ENCODE data around the gene TDRD5. TPM values are rescaled to one million over a fixed set of nuclear protein-coding genes. Genes with fewer than 3 reads are reported as not detected.

TDRD5 gene
- total RNA-seq, 4 donors from 2014 or later, result 0.76 TPM; not detected in 3

GRCh38 chr1:179601093-179601492 is 9.5 kb downstream of the TDRD5 start:
- Histone ChIP-seq H3K4me3 (no peak overlapping the region), H3K36me3 (no peaks in the 10 kb centered on the region), H3K27me3 (no peaks in the 10 kb centered on the region), H3K9me3 (no peaks in the 10 kb centered on the region), H3K27ac (no peak overlapping the region), H3K4me1 (no peaks in the 10 kb centered on the region)
- intact Hi-C loops (cut with DNase I; ENCODE audit: low total_unique reads), result no loop called here
- DNase-seq, result no peak
- TF ChIP-seq CTCF (IDR thresholded peaks at IDR 0.05), result no peak
- no peak for TF ChIP-seq POLR2A (IDR thresholded peaks at IDR 0.05)

GRCh38 chr1:179612361-179612760 is 20.7 kb downstream of the TDRD5 start:
- H3K9me3 ChIP-seq, result no peaks in the 10 kb centered on the region
- no peaks in the 10 kb centered on the region for H3K27me3 ChIP-seq
- intact Hi-C loops (cut with DNase I; ENCODE audit: low total_unique reads), result no loop called here
- no peak overlapping the region for H3K4me3 ChIP-seq
- no peaks in the 10 kb centered on the region for H3K36me3 ChIP-seq
- TF ChIP-seq POLR2A (IDR thresholded peaks at IDR 0.05), result no peak
- no peak for TF ChIP-seq CTCF (IDR thresholded peaks at IDR 0.05)
- no peak for DNase-seq
- H3K27ac ChIP-seq, result no peak overlapping the region
- H3K4me1 ChIP-seq, result no peaks in the 10 kb centered on the region

GRCh38 chr1:179630719-179631118 is 39.1 kb downstream of the TDRD5 start:
- DNase-seq, result no peak
- no peak overlapping the region for H3K4me3 ChIP-seq
- TF ChIP-seq CTCF (IDR thresholded peaks at IDR 0.05), result no peak
- TF ChIP-seq POLR2A (IDR thresholded peaks at IDR 0.05), result no peak
- H3K4me1 ChIP-seq, result no peaks in the 10 kb centered on the region
- intact Hi-C loops (cut with DNase I; ENCODE audit: low total_unique reads), result no loop called here
- no peaks in the 10 kb centered on the region for H3K27me3 ChIP-seq
- H3K36me3 ChIP-seq, result no peaks in the 10 kb centered on the region
- H3K27ac ChIP-seq, result no peak overlapping the region
- H3K9me3 ChIP-seq, result no peaks in the 10 kb centered on the region

- no peak for DNase-seq
- Histone ChIP-seq H3K4me1 (no peaks in the 10 kb centered on the region), H3K4me3 (no peak overlapping the region), H3K36me3 (no peaks in the 10 kb centered on the region), H3K27ac (no peak overlapping the region), H3K27me3 (no peaks in the 10 kb centered on the region), H3K9me3 (no peaks in the 10 kb centered on the region)
- intact Hi-C loops (cut with DNase I; ENCODE audit: low total_unique reads), result no loop called here
- TF ChIP-seq CTCF (IDR thresholded peaks at IDR 0.05) (no peak), POLR2A (IDR thresholded peaks at IDR 0.05) (no peak)
These were observed 41.2 kb downstream of the TDRD5 start for GRCh38 chr1:179632868-179633267.

- DNase-seq, result no peak
- no peak overlapping the region for H3K4me3 ChIP-seq
- no peak overlapping the region for H3K27ac ChIP-seq
- H3K9me3 ChIP-seq, result no peaks in the 10 kb centered on the region
- TF ChIP-seq CTCF (IDR thresholded peaks at IDR 0.05) (no peak), POLR2A (IDR thresholded peaks at IDR 0.05) (no peak)
- no peaks in the 10 kb centered on the region for H3K27me3 ChIP-seq
- H3K36me3 ChIP-seq, result no peaks in the 10 kb centered on the region
- intact Hi-C loops (cut with DNase I; ENCODE audit: low total_unique reads), result no loop called here
- no peaks in the 10 kb centered on the region for H3K4me1 ChIP-seq
These were observed 45.7 kb downstream of the TDRD5 start for GRCh38 chr1:179637211-179637860.
